GM18951 (cell line): ENCODE measurements around the gene REC8.

ENCODE experiments used
- POLR2A ChIP-seq: IDR thresholded peaks from 4 replicates; pipeline ENCODE4 v1.6.1; 2011; ENCODE audit warnings: mild to moderate bottlenecking; ENCODE audit not compliant: insufficient read length, insufficient read depth; ENCODE audit errors: extremely low read depth
- in situ Hi-C: fragments of 300-500 bp; cut with MboI; formaldehyde crosslinking; loops from one replicate; pipeline ENCODE4 v1.12.0; 2022; ENCODE audit warnings: low sequenced_read_pairs, mixed read lengths, inconsistent platforms; ENCODE audit not compliant: unreplicated experiment

The REC8 gene

DNA sequence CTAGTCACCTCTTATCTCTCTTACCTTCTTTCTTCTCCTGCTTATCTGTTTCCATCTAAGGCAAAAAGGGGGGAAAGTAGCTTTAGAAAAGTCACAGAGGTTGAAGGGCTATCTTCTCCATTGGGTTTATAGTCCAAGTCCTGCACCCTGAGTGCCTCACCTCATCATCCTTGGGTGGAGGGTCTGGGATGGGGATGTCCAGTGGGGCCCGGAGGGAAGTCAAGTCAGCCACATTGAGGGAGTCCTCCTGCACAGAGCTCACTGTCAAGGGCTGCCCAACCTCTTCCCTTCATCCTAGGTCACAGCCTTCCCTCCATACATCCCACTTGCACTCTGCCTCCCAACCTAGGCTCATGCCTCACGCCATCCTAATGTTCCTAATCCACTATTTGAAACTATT, 26.7 kb upstream of the REC8 start:
- in situ Hi-C loops, result no loop called here
- no peak for TF ChIP-seq POLR2A

GRCh38 chr14:24145690-24146452, 26.0 kb upstream of the REC8 start:
- in situ Hi-C loops, result no loop called here
- TF ChIP-seq POLR2A, result no peak

GRCh38 chr14:24146453-24146977, 25.4 kb upstream of the REC8 start, which contains the start of gene PSME2:
TSS of gene PSME2 (minus strand) at chr14:24146610. CDS start at chr14:24146581, 29 bp downstream.
- peak; percentile 83 for TF ChIP-seq POLR2A
- in situ Hi-C loops, result no loop called here

GRCh38 chr14:24146978-24147760, 24.7 kb upstream of the REC8 start, which contains the start of gene RNF31:
TSS of gene RNF31 (plus strand) at chr14:24147498. CDS start at chr14:24147699, 201 bp downstream.
- in situ Hi-C loops, result no loop called here
- TF ChIP-seq POLR2A, result peak; percentile 73

DNA sequence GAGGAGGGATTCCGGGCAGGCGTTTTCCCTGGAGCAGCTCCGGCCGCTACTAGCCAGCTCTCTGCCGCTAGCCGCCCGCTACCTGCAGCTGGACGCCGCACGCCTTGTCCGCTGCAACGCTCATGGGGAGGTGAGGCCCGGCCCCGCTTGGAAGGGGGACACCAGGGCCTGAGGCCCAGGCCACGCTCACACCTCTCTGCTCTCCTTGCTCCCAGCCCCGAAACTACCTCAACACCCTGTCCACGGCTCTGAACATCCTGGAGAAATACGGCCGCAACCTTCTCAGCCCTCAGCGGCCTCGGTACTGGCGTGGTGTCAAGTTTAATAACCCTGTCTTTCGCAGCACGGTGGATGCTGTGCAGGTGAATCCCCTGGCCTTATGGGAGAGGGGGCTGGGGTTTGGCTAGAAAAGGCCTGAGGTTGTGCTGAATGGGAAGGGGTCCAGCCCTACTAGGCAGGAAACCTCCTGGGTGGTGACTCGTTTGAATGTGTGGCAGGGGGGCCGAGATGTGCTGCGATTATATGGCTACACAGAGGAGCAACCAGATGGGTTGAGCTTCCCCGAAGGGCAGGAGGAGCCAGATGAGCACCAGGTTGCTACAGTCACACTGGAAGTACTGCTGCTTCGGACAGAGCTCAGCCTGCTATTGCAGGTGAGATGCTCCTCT, 24.0 kb upstream of the REC8 start:
- no peak for TF ChIP-seq POLR2A

DNA sequence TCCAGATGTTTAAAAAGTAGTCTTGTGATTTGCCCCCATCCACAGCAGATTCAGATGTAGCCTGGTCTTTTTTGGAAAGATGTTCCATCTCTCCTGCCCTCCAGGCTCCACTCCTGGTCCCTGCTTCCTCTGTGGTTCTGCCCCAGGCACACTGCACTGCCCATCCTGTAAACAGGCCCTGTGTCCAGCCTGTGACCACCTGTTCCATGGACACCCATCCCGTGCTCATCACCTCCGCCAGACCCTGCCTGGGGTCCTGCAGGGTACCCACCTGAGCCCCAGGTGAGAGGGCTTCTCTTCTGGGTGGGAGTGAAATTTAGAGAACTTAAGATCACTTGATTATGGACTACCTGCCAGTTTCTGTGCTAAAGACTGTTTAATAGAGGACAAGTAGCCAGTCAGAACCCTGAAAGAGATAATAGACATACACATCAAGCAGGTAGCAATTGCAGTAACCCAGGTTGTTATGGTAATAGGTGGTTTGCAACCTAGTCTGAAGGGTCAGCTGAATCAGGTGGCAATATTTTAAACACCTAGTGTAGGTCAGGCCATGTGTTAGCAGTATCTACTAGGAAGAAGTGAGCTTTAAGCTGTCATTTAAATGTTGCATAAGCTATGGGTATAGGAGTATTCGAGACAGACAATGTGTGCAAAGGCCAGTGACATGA, 22.4 kb upstream of the REC8 start:
- no peak for TF ChIP-seq POLR2A
- in situ Hi-C loops, result no loop called here

More for the DNA sequence above, 24.0 kb upstream of the REC8 start:
- in situ Hi-C loops, result no loop called here

GRCh38 chr14:24150061-24150460, 21.8 kb upstream of the REC8 start:
- in situ Hi-C loops, result no loop called here
- no peak for TF ChIP-seq POLR2A

- in situ Hi-C loops, result no loop called here
- no peak for TF ChIP-seq POLR2A
Observed at GRCh38 chr14:24150567-24150966, 21.3 kb upstream of the REC8 start.

DNA sequence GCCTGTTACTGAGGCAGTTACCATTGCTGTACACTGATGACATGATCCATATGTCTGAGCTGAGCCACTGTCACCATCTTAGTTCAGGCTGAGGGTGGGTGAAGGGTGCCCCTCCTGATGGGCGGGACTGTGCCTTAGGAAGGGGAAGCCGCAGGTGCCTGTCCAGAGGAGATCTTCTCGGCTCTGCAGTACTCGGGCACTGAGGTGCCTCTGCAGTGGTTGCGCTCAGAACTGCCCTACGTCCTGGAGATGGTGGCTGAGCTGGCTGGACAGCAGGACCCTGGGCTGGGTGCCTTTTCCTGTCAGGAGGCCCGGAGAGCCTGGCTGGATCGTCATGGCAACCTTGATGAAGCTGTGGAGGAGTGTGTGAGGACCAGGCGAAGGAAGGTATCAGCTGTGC, 20.9 kb upstream of the REC8 start:
- no peak for TF ChIP-seq POLR2A
- in situ Hi-C loops, result no loop called here

DNA sequence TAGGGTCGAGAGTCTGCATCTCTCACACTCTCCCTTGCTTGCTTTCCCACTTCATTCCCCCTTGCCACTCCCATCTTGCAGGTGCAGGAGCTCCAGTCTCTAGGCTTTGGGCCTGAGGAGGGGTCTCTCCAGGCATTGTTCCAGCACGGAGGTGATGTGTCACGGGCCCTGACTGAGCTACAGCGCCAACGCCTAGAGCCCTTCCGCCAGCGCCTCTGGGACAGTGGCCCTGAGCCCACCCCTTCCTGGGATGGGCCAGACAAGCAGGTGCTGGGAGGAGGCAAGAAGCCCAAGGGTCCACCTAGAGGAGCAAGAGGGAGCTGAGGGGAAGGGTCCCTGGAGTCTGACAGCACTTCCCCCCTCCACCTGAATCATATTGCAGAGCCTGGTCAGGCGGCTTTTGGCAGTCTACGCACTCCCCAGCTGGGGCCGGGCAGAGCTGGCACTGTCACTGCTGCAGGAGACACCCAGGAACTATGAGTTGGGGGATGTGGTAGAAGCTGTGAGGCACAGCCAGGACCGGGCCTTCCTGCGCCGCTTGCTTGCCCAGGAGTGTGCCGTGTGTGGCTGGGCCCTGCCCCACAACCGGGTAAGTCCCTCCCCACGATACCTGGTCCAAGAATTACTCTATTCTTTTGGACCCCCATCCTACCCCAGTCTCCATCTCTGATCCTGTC, 20.3 kb upstream of the REC8 start:
- in situ Hi-C loops, result no loop called here
- TF ChIP-seq POLR2A, result no peak

DNA sequence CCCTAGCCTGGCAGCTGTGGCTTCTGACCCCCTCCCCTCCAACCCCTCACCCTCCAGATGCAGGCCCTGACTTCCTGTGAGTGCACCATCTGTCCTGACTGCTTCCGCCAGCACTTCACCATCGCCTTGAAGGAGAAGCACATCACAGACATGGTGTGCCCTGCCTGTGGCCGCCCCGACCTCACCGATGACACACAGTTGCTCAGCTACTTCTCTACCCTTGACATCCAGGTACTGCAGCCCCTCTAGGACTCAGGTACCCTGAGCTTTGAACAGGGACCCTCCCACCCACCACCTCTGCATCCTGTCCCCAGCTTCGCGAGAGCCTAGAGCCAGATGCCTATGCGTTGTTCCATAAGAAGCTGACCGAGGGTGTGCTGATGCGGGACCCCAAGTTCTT, 16.8 kb upstream of the REC8 start:
- no peak for TF ChIP-seq POLR2A
- in situ Hi-C loops, result no loop called here

- TF ChIP-seq POLR2A, result no peak
- in situ Hi-C loops, result no loop called here
Observed at GRCh38 chr14:24156840-24157239, 15.0 kb upstream of the REC8 start.
